ENCODE data around the gene KCNJ4.

Gene KCNJ4

DNA sequence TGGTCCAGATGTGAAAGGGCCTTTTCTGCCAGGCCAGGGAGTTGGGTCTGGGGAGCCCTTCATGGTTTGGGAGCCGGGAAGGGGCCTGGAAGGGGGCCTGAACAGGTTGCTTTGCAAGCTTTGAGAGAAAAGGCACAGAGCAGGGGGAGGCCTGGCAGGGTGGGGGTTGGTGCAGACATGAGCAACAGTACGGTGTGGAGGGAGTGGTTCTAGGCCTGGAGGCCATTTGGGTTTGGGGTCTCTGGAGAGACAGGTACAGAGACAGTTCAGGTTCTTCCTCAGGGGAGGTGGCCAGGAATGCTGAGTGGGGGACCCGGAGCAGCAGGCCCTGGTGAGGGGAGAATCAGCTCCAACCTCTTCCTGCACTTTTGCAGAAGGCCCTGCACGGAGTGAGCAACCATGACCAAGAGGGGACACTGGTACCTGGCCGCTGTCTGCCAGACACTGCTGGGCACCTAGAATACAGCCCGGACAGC is 14.3 kb upstream of the KCNJ4 start:
- Histone ChIP-seq H2AFZ (ENCODE audit: low read length) (no peak overlapping the region), H3K4me3 (ENCODE audit: low read length) (no peak overlapping the region), H4K20me1 (ENCODE audit: insufficient read depth, low read length) (no peaks in the 10 kb centered on the region), H3F3A (ENCODE audit: insufficient read depth, low read length) (no peaks in the 10 kb centered on the region), H3K9me3 (replicated peaks; ENCODE audit: insufficient read depth, low read length) (no peaks in the 10 kb centered on the region), H3K9ac (ENCODE audit: low read length) (no peak overlapping the region), H3K9me2 (replicated peaks; ENCODE audit: insufficient read depth, low read length) (no peaks in the 10 kb centered on the region), H3K4me1 (ENCODE audit: low read length) (peaks cover 7% of the 10 kb centered on the region; the same call in 1 of the 2 replicates), H3K27ac (ENCODE audit: low read length) (no peak overlapping the region), H3K4me2 (ENCODE audit: low read depth, low read length) (no peak overlapping the region), H3K79me2 (ENCODE audit: low read length) (no peaks in the 10 kb centered on the region), H3K27me3 (replicated peaks; ENCODE audit: insufficient read depth, low read length) (peaks cover 20% of the 10 kb centered on the region), H3K36me3 (replicated peaks; ENCODE audit: insufficient read depth, low read length) (no peaks in the 10 kb centered on the region)
- TF ChIP-seq CTCF (IDR thresholded peaks at IDR 0.05; ENCODE audit: low read length) (no peak), EZH2 (optimal IDR thresholded peaks at IDR 0.05; ENCODE audit: low read depth, low read length) (no peak), EZH2phosphoT487 (IDR thresholded peaks at IDR 0.05; ENCODE audit: low read length) (no peak)
- DNase-seq, result no peak

- Histone ChIP-seq H3K9me2 (replicated peaks; ENCODE audit: insufficient read depth, low read length) (no peaks in the 10 kb centered on the region), H3K4me1 (ENCODE audit: low read length) (peaks cover 7% of the 10 kb centered on the region; the same call in 1 of the 2 replicates), H3K27me3 (replicated peaks; ENCODE audit: insufficient read depth, low read length) (peaks cover 25% of the 10 kb centered on the region), H2AFZ (ENCODE audit: low read length) (peak overlapping the region; percentile 84), H3F3A (ENCODE audit: insufficient read depth, low read length) (no peaks in the 10 kb centered on the region), H3K9me3 (replicated peaks; ENCODE audit: insufficient read depth, low read length) (no peaks in the 10 kb centered on the region), H3K9ac (ENCODE audit: low read length) (no peak overlapping the region; the same call in 1 of the 2 replicates), H3K36me3 (replicated peaks; ENCODE audit: insufficient read depth, low read length) (no peaks in the 10 kb centered on the region), H3K27ac (ENCODE audit: low read length) (no peak overlapping the region), H3K4me2 (ENCODE audit: low read depth, low read length) (peak overlapping the region; percentile 85; the same call in 1 of the 2 replicates), H4K20me1 (ENCODE audit: insufficient read depth, low read length) (no peaks in the 10 kb centered on the region), H3K4me3 (ENCODE audit: low read length) (peak overlapping the region; percentile 50), H3K79me2 (ENCODE audit: low read length) (no peaks in the 10 kb centered on the region)
- no peak for DNase-seq
- TF ChIP-seq CTCF (IDR thresholded peaks at IDR 0.05; ENCODE audit: low read length), result peak; percentile 9
- TF ChIP-seq EZH2 (optimal IDR thresholded peaks at IDR 0.05; ENCODE audit: low read depth, low read length), result no peak
Observed at GRCh38 chr22:38468443-38469305, 13.7 kb upstream of the KCNJ4 start.

DNA sequence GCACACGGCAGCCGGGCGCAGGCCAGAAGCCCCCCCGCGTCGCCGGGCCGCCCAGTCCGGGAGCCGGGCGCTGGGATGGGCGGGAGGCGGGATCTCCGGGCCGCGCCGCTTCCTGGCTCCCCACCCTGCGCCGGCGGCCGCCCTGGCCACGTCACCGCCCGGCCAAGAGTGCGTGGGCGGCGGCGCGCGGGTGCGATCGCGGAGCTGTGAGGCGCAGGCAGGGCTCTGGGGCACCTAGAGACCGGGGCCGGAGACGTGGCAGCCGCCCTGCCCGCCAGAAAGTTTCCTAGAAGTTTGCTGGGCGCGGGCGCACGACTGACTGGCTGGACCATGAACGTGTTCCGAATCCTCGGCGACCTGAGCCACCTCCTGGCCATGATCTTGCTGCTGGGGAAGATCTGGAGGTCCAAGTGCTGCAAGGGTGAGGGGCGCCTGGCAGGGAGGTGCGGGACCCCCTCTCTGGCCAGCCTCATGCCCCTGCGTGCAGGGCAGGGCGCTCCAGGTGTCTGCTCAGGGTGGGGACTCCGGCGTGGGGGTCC is 13.0 kb upstream of the KCNJ4 start, which contains the start of gene KDELR3:
Gene KDELR3, plus strand, starts transcription at position 193 of the 539 bp plus-strand sequence. Its CDS starts 138 bp downstream, at position 331.
- Histone ChIP-seq H3K36me3 (replicated peaks; ENCODE audit: insufficient read depth, low read length) (no peaks in the 10 kb centered on the region), H3K79me2 (ENCODE audit: low read length) (no peaks in the 10 kb centered on the region), H3K9me2 (replicated peaks; ENCODE audit: insufficient read depth, low read length) (no peaks in the 10 kb centered on the region), H3K9me3 (replicated peaks; ENCODE audit: insufficient read depth, low read length) (no peaks in the 10 kb centered on the region), H3F3A (ENCODE audit: insufficient read depth, low read length) (no peaks in the 10 kb centered on the region), H3K27ac (ENCODE audit: low read length) (no peak within 1 kb of the TSS), H3K27me3 (replicated peaks; ENCODE audit: insufficient read depth, low read length) (peaks cover 29% of the 10 kb centered on the region), H4K20me1 (ENCODE audit: insufficient read depth, low read length) (no peaks in the 10 kb centered on the region), H3K4me2 (ENCODE audit: low read depth, low read length) (peak within 1 kb of the TSS; percentile 85; the same call in 1 of the 2 replicates), H3K4me1 (ENCODE audit: low read length) (peaks cover 7% of the 10 kb centered on the region; the same call in 1 of the 2 replicates), H3K4me3 (ENCODE audit: low read length) (peak within 1 kb of the TSS; percentile 50), H3K9ac (ENCODE audit: low read length) (peak within 1 kb of the TSS; percentile 37; the same call in 1 of the 2 replicates), H2AFZ (ENCODE audit: low read length) (peak within 1 kb of the TSS; percentile 84)
- DNase-seq, result no peak
- no peak for TF ChIP-seq EZH2 (optimal IDR thresholded peaks at IDR 0.05; ENCODE audit: low read depth, low read length)
- no peak for TF ChIP-seq CTCF (IDR thresholded peaks at IDR 0.05; ENCODE audit: low read length)
- no peak for TF ChIP-seq EZH2phosphoT487 (IDR thresholded peaks at IDR 0.05; ENCODE audit: low read length)

All from MM.1S (cell line).